HG03432 (cell line): ENCODE data around the gene ALK.

Source experiments
- ATAC-seq: cut with Tn5 transposase; IDR thresholded peaks from one replicate; pipeline ENCODE4 v1.9.1; 2021; ENCODE audit warnings: mild to moderate bottlenecking, moderate library complexity; ENCODE audit not compliant: unreplicated experiment

The ALK gene

GRCh38 chr2:29189052-29189451, 732.3 kb downstream of the ALK start:
- no peak for ATAC-seq

GRCh38 chr2:29187926-29188325, 733.5 kb downstream of the ALK start:
- ATAC-seq, result no peak

GRCh38 chr2:29186817-29187216, 734.6 kb downstream of the ALK start:
- no peak for ATAC-seq

GRCh38 chr2:29184531-29184930, 736.9 kb downstream of the ALK start:
- ATAC-seq, result no peak

GRCh38 chr2:29182920-29183319, 738.5 kb downstream of the ALK start:
- no peak for ATAC-seq

- ATAC-seq, result no peak
Measured at GRCh38 chr2:29182334-29182733, 739.1 kb downstream of the ALK start.

GRCh38 chr2:29175338-29175737, 746.0 kb downstream of the ALK start:
- no peak for ATAC-seq

- ATAC-seq, result no peak
Measured at GRCh38 chr2:29174937-29175336, 746.4 kb downstream of the ALK start.

- no peak for ATAC-seq
Measured at GRCh38 chr2:29166242-29167039, 754.9 kb downstream of the ALK start.

GRCh38 chr2:29165362-29166241, 755.8 kb downstream of the ALK start:
- ATAC-seq, result no peak

GRCh38 chr2:29164091-29164846, 757.1 kb downstream of the ALK start:
- ATAC-seq, result no peak

GRCh38 chr2:29162204-29162928, 759.0 kb downstream of the ALK start:
- no peak for ATAC-seq

GRCh38 chr2:29160184-29160583, 761.2 kb downstream of the ALK start:
- ATAC-seq, result no peak

GRCh38 chr2:29159125-29159524, 762.3 kb downstream of the ALK start:
- ATAC-seq, result no peak

GRCh38 chr2:29157131-29157530, 764.3 kb downstream of the ALK start:
- no peak for ATAC-seq

- no peak for ATAC-seq
Measured at GRCh38 chr2:29155578-29155977, 765.8 kb downstream of the ALK start.

- no peak for ATAC-seq
Measured at GRCh38 chr2:29154610-29155009, 766.8 kb downstream of the ALK start.

GRCh38 chr2:29147963-29148362, 773.4 kb downstream of the ALK start:
- ATAC-seq, result no peak

GRCh38 chr2:29146197-29146596, 775.2 kb downstream of the ALK start:
- ATAC-seq, result no peak

GRCh38 chr2:29143657-29144056, 777.7 kb downstream of the ALK start:
- ATAC-seq, result no peak
